ENCODE results near the gene SLC25A39. TPM values are rescaled to one million over a fixed set of nuclear protein-coding genes. Genes with fewer than 3 reads are reported as not detected.

Gene SLC25A39
- total and polyA plus RNA-seq, 9 of the 15 experiments (the other 6 are each of a cell fraction or from before 2014, with no cell fraction given) = 4.8 to 267 (median 140) TPM

DNA sequence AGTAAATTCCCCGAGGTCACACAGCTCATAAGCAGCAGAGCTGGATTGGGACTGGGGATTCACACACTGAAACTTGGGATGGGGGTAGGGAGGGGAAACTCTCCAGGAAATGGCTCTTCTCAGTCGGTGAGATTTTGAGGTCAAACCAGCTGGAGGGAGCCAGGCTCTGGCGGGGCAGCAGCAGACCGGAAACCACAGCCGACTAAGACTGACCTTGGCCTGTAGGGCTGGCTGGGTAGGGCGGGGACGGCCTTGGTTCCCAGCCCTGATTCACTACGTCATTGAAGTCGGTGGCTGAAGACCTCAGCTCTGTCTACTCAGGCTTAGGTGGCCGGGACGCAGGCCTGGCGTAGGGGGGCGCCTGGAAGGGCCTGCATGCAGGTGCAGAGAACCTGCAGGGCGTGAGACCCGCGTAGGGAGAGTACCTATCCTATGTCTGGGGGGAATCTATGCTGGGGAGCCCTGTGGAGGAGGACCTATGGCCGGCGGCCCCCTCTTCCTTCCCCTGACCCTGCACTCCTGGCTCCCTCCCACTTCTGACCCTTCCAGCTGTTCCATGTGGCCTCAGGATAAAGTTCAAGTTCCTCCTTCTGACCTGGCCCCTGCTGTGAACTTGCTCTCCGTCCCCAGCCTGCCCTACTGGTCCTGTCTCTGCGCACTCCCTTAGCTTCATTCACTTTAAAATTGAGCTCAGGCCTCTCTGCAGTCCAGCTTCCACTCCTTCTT lies 44.8 kb downstream of the SLC25A39 start (continued):
- TF ChIP-seq, protein P1, sequence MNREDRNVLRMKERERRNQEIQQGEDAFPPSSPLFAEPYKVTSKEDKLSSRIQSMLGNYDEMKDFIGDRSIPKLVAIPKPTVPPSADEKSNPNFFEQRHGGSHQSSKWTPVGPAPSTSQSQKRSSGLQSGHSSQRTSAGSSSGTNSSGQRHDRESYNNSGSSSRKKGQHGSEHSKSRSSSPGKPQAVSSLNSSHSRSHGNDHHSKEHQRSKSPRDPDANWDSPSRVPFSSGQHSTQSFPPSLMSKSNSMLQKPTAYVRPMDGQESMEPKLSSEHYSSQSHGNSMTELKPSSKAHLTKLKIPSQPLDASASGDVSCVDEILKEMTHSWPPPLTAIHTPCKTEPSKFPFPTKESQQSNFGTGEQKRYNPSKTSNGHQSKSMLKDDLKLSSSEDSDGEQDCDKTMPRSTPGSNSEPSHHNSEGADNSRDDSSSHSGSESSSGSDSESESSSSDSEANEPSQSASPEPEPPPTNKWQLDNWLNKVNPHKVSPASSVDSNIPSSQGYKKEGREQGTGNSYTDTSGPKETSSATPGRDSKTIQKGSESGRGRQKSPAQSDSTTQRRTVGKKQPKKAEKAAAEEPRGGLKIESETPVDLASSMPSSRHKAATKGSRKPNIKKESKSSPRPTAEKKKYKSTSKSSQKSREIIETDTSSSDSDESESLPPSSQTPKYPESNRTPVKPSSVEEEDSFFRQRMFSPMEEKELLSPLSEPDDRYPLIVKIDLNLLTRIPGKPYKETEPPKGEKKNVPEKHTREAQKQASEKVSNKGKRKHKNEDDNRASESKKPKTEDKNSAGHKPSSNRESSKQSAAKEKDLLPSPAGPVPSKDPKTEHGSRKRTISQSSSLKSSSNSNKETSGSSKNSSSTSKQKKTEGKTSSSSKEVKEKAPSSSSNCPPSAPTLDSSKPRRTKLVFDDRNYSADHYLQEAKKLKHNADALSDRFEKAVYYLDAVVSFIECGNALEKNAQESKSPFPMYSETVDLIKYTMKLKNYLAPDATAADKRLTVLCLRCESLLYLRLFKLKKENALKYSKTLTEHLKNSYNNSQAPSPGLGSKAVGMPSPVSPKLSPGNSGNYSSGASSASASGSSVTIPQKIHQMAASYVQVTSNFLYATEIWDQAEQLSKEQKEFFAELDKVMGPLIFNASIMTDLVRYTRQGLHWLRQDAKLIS (CRISPR knock-in tag; IDR thresholded peaks at IDR 0.05) = 0 out of 2 replicates have a peak, but pooled peaks have one; percentile 1
- TF ChIP-seq, protein P2, sequence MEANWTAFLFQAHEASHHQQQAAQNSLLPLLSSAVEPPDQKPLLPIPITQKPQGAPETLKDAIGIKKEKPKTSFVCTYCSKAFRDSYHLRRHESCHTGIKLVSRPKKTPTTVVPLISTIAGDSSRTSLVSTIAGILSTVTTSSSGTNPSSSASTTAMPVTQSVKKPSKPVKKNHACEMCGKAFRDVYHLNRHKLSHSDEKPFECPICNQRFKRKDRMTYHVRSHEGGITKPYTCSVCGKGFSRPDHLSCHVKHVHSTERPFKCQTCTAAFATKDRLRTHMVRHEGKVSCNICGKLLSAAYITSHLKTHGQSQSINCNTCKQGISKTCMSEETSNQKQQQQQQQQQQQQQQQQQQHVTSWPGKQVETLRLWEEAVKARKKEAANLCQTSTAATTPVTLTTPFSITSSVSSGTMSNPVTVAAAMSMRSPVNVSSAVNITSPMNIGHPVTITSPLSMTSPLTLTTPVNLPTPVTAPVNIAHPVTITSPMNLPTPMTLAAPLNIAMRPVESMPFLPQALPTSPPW (CRISPR knock-in tag; IDR thresholded peaks at IDR 0.05) = peak; percentile 50
- TF ChIP-seq, protein P3, sequence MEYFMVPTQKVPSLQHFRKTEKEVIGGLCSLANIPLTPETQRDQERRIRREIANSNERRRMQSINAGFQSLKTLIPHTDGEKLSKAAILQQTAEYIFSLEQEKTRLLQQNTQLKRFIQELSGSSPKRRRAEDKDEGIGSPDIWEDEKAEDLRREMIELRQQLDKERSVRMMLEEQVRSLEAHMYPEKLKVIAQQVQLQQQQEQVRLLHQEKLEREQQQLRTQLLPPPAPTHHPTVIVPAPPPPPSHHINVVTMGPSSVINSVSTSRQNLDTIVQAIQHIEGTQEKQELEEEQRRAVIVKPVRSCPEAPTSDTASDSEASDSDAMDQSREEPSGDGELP (CRISPR knock-in tag; IDR thresholded peaks at IDR 0.05; ENCODE audit: borderline replicate concordance) = peak; percentile 97
- TF ChIP-seq, protein P4, sequence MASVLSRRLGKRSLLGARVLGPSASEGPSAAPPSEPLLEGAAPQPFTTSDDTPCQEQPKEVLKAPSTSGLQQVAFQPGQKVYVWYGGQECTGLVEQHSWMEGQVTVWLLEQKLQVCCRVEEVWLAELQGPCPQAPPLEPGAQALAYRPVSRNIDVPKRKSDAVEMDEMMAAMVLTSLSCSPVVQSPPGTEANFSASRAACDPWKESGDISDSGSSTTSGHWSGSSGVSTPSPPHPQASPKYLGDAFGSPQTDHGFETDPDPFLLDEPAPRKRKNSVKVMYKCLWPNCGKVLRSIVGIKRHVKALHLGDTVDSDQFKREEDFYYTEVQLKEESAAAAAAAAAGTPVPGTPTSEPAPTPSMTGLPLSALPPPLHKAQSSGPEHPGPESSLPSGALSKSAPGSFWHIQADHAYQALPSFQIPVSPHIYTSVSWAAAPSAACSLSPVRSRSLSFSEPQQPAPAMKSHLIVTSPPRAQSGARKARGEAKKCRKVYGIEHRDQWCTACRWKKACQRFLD (CRISPR knock-in tag; IDR thresholded peaks at IDR 0.05) = peak; percentile 68; the same call in 1 of the 2 replicates
- TF ChIP-seq RB1 (IDR thresholded peaks at IDR 0.05; ENCODE audit: low read depth) = peak; percentile 43; the same call in 1 of the 2 replicates
- TF ChIP-seq ARID1B (IDR thresholded peaks at IDR 0.05) = 0 out of 2 replicates have a peak, but pooled peaks have one; percentile 16
- peak; percentile 5; the same call in 1 of the 2 replicates for TF ChIP-seq NFE2 (IDR thresholded peaks at IDR 0.05; ENCODE audit: low read depth)
- peak; percentile 50 to 51; a peak in 2 of 4 replicates for TF ChIP-seq NRF1 (conservative IDR thresholded peaks at IDR 0.05 in 1 of 2, IDR thresholded peaks at IDR 0.05 in 1 of 2)
- TF ChIP-seq ATF1 (CRISPR knock-in tag; IDR thresholded peaks at IDR 0.05) = no peak
- TF ChIP-seq ATF1 (tag; IDR thresholded peaks at IDR 0.05) = peak; percentile 86
- 0 out of 2 replicates have a peak, but pooled peaks have one; percentile 26 for TF ChIP-seq HDAC8 (tag; IDR thresholded peaks at IDR 0.05)
- TF ChIP-seq XRCC5 (IDR thresholded peaks at IDR 0.05; ENCODE audit: low read depth, low read length) = no peak
- no peak for TF ChIP-seq ZNF707 (CRISPR knock-in tag; conservative IDR thresholded peaks at IDR 0.05)
- TF ChIP-seq SPI1 (IDR thresholded peaks at IDR 0.05; ENCODE audit: borderline replicate concordance, low read depth, low read length) = 0 out of 2 replicates have a peak, but pooled peaks have one; percentile 8
- no peak for TF ChIP-seq ZNF785 (CRISPR knock-in tag; IDR thresholded peaks at IDR 0.05)
- no peak for TF ChIP-seq HDGF (IDR thresholded peaks at IDR 0.05)
- peak in 1 of 2 experiments; percentile 28; a peak in 1 of 4 replicates for TF ChIP-seq TEAD1 (CRISPR knock-in tag; IDR thresholded peaks at IDR 0.05)
- peak; percentile 28; the same call in 1 of the 2 replicates for TF ChIP-seq SMARCE1 (IDR thresholded peaks at IDR 0.05)
- TF ChIP-seq CBX3 (IDR thresholded peaks at IDR 0.05; ENCODE audit: borderline replicate concordance in 1 of 2, low read length in 2 of 2) = peak in 1 of 2 experiments; percentile 24; a peak in 1 of 3 replicates
- peak; percentile 40 for TF ChIP-seq TCF3 (CRISPR knock-in tag; IDR thresholded peaks at IDR 0.05)
- peak; percentile 65; the same call in 1 of the 2 replicates for TF ChIP-seq ZBTB7A (IDR thresholded peaks at IDR 0.05; ENCODE audit: borderline replicate concordance, control insufficient read depth, low read depth, low read length)
